ENCODE data around the gene PRXL2B.
"Not testable (repeated sequence)": the region's sequence is repeated elsewhere in the genome, so short reads cannot be mapped to it uniquely, and the experiment has no call there.

PRXL2B gene, protein sequence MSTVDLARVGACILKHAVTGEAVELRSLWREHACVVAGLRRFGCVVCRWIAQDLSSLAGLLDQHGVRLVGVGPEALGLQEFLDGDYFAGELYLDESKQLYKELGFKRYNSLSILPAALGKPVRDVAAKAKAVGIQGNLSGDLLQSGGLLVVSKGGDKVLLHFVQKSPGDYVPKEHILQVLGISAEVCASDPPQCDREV

DNA sequence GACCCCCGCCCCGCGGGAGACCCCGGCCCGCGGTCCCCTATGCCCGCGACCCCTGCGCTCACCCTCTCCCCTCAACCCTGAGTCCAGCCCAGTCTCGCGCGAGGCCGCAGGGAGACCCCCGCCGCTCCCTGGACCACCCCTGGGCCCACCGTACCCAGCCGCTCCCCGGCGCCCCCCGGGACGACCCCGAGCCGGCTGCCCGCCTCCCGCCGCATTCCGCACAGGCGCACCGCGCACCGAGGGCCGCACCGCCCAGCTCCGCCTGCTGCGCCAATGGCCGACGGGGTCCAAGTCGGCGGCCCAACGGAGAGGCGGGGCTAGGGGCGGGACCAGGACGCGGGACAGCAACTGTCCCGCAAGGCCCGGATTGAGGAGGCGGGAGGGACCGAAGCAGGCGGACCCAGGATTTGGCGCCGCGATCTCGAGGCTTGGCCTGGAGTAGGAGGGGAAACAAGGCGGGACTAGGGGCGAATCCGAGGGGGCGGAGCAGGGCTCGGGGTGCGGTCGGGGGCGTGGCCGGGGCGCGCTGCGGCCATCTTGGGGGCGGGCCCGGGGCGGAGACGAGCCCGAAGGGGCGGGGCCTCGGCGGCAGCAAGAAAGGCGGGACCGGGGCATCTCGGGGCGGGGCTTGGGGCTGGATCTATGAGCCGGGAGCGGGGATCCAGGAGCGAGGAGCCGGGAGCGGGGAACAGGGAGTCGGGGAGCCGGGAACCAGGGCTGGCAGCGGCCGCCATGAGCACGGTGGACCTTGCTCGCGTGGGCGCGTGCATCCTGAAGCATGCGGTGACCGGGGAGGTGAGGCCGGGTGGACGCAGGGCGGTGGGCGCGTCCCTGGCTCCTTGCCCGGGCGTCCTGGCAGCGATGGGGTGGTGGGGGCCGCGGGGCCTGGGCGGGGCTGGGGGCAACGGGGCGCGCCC, at the start of gene PRXL2B:
Gene PRXL2B, plus strand, starts transcription at position 624 of the 917 bp plus-strand sequence. Its CDS starts 109 bp downstream, at position 733.
- DNase-seq = peak; percentile 96

DNA sequence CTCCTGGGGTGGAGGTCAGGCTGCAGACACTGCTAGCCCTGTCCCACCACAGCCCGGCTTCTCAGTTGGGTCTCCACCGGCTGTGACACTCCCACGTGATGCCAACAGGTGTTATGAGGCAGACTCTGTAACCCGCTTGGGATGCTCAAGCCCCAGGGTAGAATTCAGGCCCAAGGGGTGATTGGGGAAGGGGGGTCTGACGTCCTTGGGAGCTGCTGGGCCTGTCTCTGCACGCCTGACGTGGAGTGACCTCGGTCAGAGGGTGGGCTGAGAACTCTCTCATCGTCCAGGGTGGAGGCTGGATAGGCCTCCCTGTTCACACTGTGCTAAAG, 48.8 kb upstream of the PRXL2B start:
- no peak for DNase-seq

DNA sequence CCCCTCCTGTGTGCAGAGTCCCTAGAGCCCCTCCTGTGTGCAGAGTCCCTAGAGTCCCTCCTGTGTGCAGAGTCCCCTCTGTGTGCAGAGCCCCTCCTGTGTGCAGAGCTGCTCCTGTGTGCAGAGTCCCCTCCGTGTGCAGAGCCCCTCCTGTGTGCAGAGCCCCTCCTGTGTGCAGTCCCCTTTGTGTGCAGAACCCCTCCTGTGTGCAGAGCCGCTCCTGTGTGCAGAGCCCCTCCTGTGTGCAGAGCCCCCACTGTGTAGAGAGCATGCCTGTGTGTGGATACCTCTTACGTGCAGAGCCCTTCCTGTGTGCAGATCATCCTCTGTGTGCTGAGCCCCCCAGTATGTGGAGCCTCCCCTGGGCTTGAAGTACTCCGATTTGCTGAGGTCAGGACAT, 48.2 kb upstream of the PRXL2B start:
- no peak for DNase-seq

DNA sequence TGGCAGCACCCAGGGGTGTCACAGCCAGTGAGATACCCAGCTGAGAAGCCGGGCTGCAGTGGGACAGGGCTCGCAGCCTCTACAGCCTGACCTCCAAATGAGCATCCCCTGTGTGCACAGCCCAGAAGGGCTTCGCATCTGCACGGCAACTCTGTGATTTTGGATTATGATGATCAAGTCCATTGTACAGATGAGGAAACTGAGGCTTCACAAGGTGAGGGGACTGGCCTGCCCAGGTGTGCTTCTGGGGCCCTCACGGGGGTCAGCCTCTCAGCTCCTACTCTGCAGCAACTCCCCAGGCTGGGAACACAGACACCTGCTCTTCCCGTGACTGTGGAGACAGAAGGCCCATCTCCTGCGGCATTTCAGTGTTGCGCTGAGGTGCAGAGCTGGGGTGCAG, 47.7 kb upstream of the PRXL2B start:
- DNase-seq = no peak

DNA sequence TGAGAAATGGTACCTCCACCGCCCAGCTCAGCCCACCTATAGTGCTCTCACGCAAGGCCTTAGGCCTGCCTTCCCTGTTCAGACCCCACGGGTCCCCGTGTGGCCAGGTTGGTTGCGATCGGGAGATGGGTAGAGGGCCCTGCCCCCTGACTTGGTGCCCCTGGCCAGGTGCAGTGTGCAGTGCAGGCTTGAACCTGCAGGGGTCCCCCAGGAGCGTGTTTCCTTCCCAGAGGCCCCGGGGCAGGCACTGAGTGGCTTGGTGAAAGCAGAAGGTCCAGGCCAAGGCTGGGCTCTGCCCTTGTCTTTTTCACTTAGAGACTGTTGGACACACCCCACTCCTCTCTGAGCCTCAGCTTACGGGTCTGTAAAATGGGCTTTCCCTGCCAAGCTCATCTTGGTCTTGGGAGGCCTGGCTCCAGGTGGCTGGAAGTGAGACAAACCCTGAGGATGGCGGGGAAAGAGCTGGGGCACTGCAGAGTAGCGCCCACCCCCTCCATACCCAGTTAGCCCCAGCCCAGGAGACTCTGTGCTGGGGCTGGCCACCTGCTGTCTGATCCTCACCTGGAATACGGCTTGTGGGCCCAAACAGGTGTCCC, 47.2 kb upstream of the PRXL2B start:
- DNase-seq = no peak

DNA sequence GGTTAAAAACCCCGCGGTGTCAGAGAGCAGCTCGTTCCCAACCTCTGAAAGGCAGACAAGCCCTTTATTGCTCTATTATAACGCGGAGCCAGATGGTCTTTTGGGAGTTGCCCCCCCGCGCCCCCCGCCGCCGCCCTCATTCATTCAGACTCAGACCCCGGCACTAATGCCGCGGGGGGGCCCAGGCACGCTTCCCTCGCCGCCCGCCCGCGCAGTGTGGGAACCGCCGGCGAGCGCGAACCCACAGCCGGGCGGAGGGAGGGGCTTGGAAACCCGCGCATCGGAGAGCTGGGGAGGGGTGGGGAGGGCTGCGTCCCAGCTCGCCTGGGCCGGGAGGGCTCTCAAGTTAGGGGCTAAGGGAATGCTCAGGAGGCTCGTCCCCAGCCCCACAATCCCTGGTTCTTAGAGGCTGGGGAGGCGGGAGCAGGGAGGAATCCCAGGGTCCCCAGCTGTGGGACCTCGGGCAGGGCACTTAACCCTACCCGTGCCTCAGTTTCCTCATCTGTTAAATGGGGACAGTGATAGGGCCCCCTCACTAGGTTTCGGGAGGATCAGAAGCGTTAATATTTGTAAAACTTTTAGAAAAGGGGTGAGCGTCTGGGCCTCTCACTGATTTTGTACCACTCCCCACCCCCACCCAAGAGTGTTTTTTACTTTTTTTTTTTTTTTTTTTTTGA, 45.6 kb upstream of the PRXL2B start:
- DNase-seq = no peak

DNA sequence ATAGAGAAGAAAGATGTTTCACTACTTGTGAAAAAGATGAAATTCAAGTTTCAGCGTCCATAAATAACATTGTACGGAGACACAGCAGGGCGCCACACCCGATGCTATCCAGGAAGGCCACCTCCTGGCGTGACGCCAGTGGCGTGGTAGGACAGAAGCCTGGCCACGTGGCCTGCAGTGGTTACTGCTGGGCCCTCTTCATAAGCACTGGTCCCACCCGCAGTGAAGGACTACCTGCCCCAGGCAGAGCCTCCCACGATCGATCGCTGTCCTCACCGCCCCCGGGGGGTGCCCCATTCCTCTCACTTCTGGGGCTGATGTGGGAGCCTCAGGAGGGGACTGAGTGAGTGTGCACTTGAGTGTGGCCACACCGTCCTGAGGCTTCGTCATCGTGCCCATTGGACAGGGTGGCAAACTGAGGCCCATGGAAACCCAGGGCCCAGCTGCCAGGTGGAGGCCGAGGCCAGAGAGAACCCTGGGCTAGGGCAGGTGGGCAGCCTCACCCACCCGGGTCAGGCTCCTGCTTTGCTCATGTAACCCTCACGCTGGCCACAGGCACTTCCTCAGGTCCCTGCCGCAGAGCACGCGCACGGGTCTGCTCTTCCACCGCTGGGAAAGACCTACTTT, 44.8 kb upstream of the PRXL2B start:
- DNase-seq = no peak

DNA sequence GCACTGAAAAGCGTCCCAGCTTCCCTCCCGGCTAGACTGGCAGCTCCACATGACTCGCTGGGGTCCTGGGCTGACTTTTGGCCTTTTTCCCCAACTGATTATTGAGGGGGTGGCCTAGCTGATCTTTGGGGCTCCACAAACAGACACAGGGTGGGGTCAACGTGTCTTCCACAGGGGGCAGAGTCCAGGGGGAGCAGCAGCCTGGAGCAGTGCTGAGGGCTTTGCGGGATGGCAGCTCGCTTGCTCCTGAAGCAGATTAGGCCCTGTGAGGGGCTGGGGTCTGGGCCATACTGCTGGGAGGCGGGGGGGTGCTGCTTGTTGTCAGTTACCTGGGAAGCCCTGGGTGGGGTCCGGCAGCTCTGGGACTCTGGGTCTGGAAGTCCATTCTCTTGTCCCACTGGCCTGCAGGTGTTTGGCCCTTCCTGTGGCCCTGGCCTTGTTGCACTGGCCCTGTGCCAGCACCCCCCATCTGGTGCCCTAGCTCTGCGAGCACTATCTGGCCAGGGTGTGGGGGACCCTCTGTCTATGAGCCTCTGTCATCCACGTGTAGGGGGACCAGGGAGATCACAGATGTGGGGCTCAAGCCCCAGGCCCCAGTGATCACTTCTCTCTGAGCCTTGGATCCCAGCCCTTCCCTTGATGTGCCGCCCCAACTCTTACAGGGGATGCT, 44.2 kb upstream of the PRXL2B start:
- DNase-seq = no peak

DNA sequence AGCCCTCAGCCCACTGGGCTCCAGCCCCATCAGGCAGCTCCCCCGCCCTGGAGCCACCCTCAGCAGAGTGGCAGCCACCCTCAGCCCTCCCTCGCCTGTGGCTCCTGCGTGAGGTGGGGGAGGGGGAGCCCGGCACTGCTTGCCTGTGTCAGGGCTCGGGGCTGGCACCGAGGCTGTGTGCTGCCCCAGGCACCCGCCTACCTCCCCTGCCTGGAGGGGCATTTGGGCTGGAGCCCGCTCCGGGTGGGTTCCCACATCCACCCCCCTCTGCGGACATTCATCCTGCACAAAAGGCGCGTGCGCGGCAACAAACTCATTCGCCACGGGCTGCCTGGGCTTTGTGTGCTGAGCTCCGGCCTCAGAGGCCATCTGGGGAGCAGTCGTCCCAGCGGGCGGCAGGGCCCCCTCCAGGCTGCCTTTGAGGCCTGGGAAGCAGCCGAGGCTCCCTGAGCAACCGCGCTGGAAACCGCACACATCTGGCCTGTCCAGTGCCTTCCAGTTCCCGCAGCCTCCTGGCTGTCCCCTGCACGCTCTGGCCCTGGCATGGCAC, 43.0 kb upstream of the PRXL2B start:
- DNase-seq = peak; percentile 55

DNA sequence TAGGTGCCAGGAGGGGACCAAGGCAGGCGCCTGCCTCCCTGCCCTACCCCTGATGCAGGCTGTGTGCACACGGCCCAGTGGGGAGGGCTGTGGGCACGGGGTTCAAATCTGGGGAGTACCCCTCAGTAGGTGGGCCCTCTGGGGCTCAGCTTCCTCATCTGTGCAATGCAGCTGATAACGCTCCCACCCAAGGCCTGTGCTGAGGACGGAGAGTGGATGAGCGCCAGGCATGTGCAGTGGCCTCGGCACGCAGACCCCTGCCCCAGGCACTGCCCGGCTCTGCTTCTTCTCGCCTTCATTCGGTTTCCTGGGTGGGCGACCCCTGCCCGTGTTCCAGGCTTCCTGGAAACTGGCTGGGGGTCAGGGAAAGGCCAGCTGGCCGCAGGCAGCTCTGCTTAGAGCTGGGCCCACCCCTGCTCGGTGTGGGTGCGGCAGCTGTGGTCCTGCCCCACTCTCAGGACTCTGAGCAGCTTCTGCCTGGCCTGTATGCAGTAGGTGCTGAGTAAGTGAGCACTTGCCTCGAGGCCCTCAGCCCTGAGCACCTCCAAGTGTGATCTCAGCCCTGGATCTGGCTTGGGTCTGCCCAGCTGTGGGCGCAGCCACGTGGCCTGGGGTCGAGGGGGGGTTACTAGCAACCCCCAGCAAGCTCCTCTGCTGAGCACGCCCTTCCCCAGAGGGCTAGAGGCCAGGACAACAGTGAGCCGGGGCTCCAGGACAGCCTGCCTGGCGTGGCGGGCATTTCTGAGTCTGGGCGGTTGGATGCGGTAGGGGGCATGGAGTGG, 42.3 kb upstream of the PRXL2B start:
- DNase-seq = no peak

DNA sequence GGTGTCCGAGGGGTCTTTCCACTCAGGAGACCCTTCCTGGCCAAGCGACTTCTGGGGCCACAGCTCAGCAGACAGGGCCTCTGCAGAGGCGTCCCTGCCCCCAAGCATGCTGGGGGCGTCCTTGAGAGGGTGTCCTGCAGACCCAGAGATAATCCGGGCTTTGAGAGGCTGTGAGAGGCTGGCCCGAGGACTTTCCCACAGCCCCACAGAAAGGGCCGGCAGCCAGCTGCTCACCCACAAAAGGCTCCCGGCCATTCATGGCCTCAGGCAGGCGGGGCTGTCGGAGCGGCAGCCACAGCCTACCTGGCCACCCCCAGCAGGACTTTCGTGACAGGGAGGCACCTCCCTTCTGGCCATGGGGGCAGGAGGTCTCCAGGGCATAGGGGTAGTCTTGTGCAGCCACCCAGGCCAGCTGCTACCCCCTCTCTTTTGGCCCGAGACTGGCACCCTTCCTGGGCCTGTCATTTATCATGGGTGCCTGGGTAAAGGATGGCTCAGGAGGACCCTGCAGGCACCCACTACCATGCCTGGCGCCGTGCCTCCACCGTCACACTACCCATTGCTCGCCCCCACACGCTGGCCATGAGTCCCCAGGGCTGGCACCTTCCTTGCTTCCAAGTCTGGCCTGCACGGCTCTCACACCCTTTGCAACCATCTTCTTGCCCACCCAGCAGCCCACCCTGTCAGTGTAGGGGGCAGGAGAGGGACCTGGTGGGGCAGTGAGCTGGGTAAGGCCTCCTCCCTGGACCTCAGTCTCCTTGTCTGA, 41.5 kb upstream of the PRXL2B start:
- DNase-seq = no peak

DNA sequence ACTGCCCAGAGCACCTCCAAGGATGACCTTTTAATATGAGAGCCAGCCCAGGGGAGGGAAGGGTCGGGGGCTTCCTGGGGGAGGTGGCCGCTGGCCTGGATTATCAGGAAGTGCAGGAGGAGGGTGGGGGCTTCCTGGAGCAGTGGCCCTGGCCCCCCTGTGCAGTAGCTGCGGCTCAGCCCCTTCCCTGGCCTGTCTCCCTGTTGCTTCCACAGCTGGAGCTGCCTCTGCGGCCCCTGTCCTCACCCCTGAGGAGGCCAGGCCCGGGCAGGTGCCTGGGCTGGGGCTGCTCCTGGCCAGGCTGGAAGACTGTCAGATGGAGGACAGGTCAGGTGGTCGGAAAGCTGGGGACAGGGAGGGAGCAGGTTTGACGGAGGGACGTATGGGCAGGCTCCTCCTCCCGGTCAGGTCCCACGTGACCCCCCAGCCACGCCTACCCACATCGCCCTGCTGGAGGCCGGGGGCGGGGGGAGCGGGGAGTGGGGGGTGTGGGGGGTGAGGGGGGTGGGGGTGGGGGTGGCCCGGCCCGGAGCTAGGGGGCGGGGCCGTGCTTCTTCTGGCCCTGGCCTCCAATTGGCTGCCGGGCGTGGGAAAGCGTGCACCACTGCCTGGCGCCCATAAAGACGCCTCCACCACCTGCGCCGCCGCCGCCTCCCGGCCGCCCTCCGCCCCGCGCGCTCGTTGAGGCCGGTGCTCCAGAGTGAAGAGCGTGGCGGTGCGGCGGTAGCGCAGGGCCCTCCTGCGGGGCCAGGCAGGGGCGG, 40.6 kb upstream of the PRXL2B start:
- DNase-seq = peak; percentile 88

DNA sequence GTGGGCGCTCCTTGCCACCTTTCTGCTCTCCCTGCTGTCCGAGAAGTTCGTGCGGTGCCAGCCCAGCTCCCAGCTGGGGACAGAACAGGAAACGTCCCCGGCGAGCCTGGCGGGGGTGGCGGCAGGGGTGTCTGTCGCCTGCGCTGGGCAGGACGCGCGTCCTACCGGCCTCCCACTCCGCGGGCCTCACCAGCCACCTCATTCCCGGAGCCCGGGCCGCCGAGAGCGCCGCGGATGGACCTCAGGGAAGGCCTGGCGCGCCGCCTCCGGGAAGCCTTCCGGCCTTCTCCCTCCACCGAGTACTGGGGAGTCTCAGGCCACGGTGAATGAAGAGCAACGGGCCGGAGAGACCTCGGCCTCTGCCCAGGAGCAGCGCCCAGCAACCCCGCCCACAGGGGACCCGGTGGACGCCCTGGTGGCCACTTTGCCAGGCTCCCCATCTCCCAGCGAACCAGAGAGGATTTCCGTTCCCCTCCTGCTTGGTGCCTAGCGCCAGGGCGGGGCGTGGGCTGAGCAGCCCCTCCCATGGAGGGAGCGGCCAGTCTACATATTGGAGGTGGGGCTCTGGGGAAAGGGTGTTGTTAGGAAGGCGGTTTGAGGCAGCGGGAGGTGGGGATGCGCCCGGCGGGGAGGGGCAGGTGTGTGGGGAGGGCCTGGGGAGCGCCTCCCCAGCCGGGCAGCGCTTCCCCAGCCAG, 39.9 kb upstream of the PRXL2B start:
- peak; percentile 76 for DNase-seq

DNA sequence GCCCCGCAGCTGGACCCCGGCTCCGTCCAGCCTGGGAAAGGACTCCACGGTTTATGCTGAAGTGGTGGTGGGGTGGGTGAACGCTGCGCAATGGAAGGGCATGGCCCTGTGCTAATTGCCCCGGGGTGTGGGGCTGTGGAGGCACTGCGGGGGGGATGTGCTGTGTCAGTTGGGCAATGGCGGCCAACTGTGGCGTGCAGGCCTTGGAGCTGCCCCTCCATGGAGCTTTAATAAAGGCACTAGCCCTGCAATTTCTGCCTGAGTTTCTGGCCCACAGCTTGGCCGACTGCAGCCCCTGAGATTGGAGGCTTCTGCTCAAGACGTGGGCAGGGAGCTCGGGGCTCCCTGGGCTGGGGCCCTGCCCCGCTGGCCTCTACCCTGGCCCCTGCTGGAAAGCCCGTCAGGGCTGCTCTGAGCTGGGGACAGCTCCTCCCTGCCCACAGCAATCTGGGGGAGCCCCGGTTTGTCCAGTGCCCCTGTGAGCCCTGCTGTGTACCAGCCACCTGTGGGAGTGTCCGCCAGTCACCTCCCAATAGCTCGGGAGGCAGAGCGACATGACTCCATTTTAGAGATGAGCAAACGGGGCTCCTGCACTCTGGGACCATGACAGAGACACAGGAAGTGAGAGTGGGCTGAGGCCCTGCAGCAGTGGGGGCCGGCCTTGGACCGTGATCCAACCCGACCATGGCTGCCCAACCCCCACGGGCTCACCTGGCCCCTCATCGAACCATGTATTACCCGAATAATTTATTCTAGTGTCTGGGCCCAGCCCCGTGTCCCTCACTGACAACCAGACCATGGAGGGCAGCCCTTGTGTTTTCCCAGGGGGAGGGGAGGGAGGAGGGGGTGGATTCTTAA, 39.1 kb upstream of the PRXL2B start:
- DNase-seq = no peak

DNA sequence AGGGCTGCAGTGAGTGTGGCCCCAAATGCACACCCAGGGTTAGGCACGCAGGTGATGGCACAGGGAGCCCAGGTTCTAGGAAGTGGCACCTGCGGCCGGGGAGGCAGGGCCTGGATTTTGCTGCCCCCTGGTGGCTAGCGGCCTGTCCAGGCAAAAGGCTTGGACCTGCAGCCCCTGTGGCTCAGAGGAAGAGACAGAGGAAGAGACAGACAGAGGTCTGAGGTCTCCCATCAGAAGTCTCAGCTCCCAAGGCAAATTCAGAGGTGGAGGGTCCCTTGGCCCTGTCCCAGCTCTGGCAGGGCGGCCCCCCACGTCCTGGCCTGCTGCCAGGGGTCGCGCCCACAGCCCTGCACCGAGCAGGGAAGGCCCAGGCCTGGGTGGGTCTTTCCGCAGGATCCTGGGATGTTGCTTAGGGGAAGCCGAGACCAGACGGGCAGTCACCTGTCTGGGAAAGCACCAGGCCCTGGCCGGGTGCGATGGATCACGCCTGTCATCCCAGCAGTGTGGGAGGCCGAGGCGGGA, 38.4 kb upstream of the PRXL2B start:
- peak; percentile 84 for DNase-seq

DNA sequence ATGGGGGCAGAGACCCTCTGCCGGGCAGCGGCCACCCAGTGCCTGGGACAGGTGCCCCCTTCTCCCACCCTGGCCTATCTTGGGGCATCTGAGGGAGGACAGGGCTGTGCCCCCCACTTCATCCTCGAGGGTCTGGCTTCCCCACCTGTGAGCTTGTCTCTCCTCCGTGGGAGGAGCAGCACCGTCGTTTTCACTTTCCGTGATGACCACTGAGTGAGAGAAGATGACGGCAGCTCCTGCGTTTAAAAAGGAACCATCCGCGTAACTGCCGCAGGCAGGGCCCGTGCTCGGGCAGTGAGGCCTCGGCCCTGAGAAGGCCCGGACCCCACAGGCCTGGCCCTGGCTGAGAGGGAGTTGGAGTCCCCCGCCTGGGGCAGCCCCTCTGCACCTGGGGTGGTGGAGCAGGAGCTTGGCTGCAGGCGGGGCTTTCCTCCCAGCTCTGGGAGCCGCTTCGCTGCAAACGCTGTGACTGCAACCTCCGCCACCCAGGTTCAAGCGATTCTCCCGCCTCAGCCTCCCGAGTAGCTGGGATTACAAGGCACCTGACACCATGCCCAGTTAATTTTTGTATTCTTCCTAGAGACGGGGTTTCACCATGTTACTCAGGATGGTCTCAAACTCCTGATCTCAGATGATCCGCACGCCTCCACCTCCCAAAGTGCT, 37.1 kb upstream of the PRXL2B start:
- DNase-seq = not testable (repeated sequence)

DNA sequence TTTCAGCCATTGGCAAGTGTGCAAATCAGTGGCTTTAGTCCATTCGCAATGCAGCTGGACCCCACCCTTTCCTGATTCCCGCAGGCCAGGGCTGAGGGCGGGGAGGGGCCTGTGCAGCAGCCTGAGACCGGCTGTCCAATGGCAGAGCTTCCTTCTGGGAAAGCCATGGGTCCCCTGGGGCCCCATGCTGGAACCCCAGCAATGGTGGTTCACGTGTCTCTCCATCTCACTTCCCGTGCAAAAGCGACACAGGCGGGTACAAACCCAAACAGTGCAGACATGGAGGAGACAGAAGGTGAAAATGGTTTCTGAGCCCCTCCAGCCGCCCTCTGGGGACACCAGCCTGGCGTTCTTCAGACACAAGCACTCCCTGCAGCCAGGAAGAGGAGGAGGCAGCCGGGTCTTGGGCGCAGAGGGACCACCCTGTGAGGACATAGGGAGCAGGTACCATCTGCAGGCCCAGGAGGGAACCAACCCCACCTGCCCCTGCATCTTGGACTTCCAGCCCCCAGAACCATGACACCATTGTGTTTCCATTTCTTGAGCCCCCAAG, 36.2 kb upstream of the PRXL2B start:
- DNase-seq = not testable (repeated sequence)

Measured in activated CD4-positive, alpha-beta T cell treated with anti-CD3 and anti-CD28 coated beads, Interleukin-2, amount 50 U/mL, for 1 hour (primary cell).